ENCODE data around the gene DENND1A. TPM values are rescaled to one million over a fixed set of nuclear protein-coding genes. Genes with fewer than 3 reads are reported as not detected.
A peak's percentile ranks its signal among the peaks of the same experiment; 100 is the strongest.

DENND1A gene
- total RNA-seq, 1 donor: 22.9 TPM

GRCh38 chr9:123753016-123753415 lies 176.9 kb downstream of the DENND1A start:
- DNase-seq (ENCODE audit: low read depth): peak; percentile 43
- no peak overlapping the region for H3K4me3 ChIP-seq (ENCODE audit: low read depth, low read length)
- no peak for TF ChIP-seq CTCF (IDR thresholded peaks at IDR 0.05; ENCODE audit: insufficient read depth, low read depth, low read length)

DNA sequence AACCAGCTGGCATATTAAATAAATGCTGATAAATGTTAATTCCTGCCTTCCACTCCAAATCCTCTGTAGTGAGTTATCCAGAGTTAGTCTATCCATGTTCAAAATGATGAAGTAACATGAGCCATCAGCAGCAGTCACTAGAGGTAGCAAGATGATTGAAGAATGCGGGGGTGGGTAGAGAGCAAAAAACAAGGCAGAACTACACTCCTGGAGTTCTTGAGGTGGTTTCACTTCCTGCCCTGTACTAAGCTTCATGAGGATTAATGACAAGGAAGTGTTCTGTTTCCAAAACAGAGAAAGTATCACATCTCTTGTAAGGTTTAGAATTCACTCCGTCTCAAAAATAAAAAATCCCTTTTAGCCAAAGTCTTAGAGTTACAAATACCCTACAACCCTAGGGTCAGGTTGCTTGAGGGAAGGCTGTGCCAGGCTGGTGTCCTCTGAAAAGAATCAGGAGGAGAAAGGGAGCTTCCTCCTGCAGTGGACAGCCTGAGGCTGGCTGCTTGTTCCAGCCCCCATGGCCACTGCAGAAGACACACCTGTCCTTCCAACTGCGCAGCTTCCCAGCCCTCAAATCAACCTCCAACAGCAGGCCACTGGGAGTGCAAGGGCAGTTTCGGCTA lies 180.2 kb downstream of the DENND1A start:
- TF ChIP-seq CTCF (IDR thresholded peaks at IDR 0.05; ENCODE audit: insufficient read depth, low read depth, low read length): no peak
- H3K4me3 ChIP-seq (ENCODE audit: low read depth, low read length): no peak overlapping the region
- DNase-seq (ENCODE audit: low read depth): peak; percentile 33

DNA sequence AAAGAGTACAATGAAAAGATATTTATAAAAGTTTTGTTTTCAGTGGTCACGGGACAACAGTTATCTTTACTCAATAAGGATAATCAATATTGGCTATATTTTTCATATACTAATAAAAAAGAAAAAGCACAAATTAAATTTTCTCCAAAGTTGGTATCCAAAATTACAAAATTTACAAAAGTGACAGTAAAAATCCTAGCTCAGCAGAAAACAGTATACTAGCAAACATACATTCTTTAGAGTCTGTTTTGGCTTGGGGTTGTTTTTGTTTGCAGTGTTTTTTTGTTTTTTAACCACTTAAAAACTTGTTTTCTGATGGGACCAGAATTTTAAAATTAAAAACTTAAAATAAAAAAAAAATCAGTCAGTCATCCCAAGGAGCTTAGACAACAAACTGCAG lies 183.2 kb downstream of the DENND1A start:
- H3K4me3 ChIP-seq (ENCODE audit: low read depth, low read length): no peak overlapping the region
- no peak for DNase-seq (ENCODE audit: low read depth)
- TF ChIP-seq CTCF (IDR thresholded peaks at IDR 0.05; ENCODE audit: insufficient read depth, low read depth, low read length): no peak

DNA sequence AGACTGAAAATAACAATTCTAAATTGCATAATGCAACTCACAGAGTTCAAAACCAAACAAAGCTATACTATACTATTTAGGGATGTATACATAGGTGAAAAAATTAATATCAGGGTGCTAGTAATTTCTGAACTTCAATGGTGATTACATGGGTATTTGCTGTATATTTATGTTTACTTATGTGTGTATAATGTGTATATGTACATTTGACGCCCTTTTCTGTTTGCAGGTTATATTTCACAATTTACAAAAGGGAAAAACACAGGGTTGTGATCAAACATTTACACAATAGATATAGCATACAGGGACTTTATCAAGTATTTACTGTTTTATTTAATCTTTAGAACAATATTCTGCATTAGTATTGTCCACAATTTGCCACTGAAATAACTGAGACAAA lies 184.0 kb downstream of the DENND1A start:
- H3K4me3 ChIP-seq (ENCODE audit: low read depth, low read length): no peak overlapping the region
- DNase-seq (ENCODE audit: low read depth): no peak
- TF ChIP-seq CTCF (IDR thresholded peaks at IDR 0.05; ENCODE audit: insufficient read depth, low read depth, low read length): no peak

GRCh38 chr9:123745451-123745850 lies 184.5 kb downstream of the DENND1A start:
- peak; percentile 81 for DNase-seq (ENCODE audit: low read depth)
- no peak overlapping the region for H3K4me3 ChIP-seq (ENCODE audit: low read depth, low read length)
- TF ChIP-seq CTCF (IDR thresholded peaks at IDR 0.05; ENCODE audit: insufficient read depth, low read depth, low read length): no peak

- no peak for TF ChIP-seq CTCF (IDR thresholded peaks at IDR 0.05; ENCODE audit: insufficient read depth, low read depth, low read length)
Measured at GRCh38 chr9:123743737-123744136, 186.2 kb downstream of the DENND1A start.

More at GRCh38 chr9:123743737-123744136, 186.2 kb downstream of the DENND1A start:
- H3K4me3 ChIP-seq (ENCODE audit: low read depth, low read length): no peak overlapping the region
- DNase-seq (ENCODE audit: low read depth): no peak

Measured in fibroblast of villous mesenchyme (primary cell).